GM19455 (cell line): ENCODE results near the gene NBPF1.
"Not testable (repeated sequence)": the region's sequence is repeated elsewhere in the genome, so short reads cannot be mapped to it uniquely, and the experiment has no call there.

Source experiments
- ATAC-seq: cut with Tn5 transposase; IDR thresholded peaks from one replicate; pipeline ENCODE4 v1.9.1; 2021; ENCODE audit not compliant: unreplicated experiment

NBPF1 gene

GRCh38 chr1:16557034-16557433, 56.3 kb downstream of the NBPF1 start:
- ATAC-seq: not testable (repeated sequence)

- not testable (repeated sequence) for ATAC-seq
Observed at GRCh38 chr1:16553244-16553643, 60.1 kb downstream of the NBPF1 start.

GRCh38 chr1:16550212-16550918, 63.0 kb downstream of the NBPF1 start:
- ATAC-seq: not testable (repeated sequence)

- ATAC-seq: not testable (repeated sequence)
Observed at GRCh38 chr1:16549545-16549944, 63.8 kb downstream of the NBPF1 start.

GRCh38 chr1:16547502-16548241, 65.7 kb downstream of the NBPF1 start:
- not testable (repeated sequence) for ATAC-seq

GRCh38 chr1:16545682-16546095, 67.7 kb downstream of the NBPF1 start:
- not testable (repeated sequence) for ATAC-seq

GRCh38 chr1:16540421-16540893, 72.9 kb downstream of the NBPF1 start:
- not testable (repeated sequence) for ATAC-seq

GRCh38 chr1:16537528-16537927, 75.8 kb downstream of the NBPF1 start:
- ATAC-seq: not testable (repeated sequence)

- not testable (repeated sequence) for ATAC-seq
Observed at GRCh38 chr1:16536796-16537195, 76.6 kb downstream of the NBPF1 start.

- ATAC-seq: not testable (repeated sequence)
Observed at GRCh38 chr1:16535898-16536297, 77.5 kb downstream of the NBPF1 start.

- ATAC-seq: not testable (repeated sequence)
Observed at GRCh38 chr1:16535487-16535886, 77.9 kb downstream of the NBPF1 start.

GRCh38 chr1:16534829-16535456, 78.4 kb downstream of the NBPF1 start:
- not testable (repeated sequence) for ATAC-seq

GRCh38 chr1:16534239-16534828, 79.0 kb downstream of the NBPF1 start:
- ATAC-seq: not testable (repeated sequence)

- not testable (repeated sequence) for ATAC-seq
Observed at GRCh38 chr1:16532235-16532991, 81.0 kb downstream of the NBPF1 start.

GRCh38 chr1:16528338-16528737, 85.0 kb downstream of the NBPF1 start:
- ATAC-seq: not testable (repeated sequence)

GRCh38 chr1:16525769-16526168, 87.6 kb downstream of the NBPF1 start:
- not testable (repeated sequence) for ATAC-seq

- not testable (repeated sequence) for ATAC-seq
Observed at GRCh38 chr1:16521679-16522078, 91.7 kb downstream of the NBPF1 start.

GRCh38 chr1:16521288-16521583, 92.1 kb downstream of the NBPF1 start:
- ATAC-seq: no peak

- ATAC-seq: not testable (repeated sequence)
Observed at GRCh38 chr1:16520435-16521287, 92.7 kb downstream of the NBPF1 start.
